ENCODE data around the gene PRICKLE3. TPM values are rescaled to one million over a fixed set of nuclear protein-coding genes. Genes with fewer than 3 reads are reported as not detected.

The PRICKLE3 gene, protein sequence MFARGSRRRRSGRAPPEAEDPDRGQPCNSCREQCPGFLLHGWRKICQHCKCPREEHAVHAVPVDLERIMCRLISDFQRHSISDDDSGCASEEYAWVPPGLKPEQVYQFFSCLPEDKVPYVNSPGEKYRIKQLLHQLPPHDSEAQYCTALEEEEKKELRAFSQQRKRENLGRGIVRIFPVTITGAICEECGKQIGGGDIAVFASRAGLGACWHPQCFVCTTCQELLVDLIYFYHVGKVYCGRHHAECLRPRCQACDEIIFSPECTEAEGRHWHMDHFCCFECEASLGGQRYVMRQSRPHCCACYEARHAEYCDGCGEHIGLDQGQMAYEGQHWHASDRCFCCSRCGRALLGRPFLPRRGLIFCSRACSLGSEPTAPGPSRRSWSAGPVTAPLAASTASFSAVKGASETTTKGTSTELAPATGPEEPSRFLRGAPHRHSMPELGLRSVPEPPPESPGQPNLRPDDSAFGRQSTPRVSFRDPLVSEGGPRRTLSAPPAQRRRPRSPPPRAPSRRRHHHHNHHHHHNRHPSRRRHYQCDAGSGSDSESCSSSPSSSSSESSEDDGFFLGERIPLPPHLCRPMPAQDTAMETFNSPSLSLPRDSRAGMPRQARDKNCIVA
- total RNA-seq, result 5.8 and 7.2 TPM in 2 replicates

DNA sequence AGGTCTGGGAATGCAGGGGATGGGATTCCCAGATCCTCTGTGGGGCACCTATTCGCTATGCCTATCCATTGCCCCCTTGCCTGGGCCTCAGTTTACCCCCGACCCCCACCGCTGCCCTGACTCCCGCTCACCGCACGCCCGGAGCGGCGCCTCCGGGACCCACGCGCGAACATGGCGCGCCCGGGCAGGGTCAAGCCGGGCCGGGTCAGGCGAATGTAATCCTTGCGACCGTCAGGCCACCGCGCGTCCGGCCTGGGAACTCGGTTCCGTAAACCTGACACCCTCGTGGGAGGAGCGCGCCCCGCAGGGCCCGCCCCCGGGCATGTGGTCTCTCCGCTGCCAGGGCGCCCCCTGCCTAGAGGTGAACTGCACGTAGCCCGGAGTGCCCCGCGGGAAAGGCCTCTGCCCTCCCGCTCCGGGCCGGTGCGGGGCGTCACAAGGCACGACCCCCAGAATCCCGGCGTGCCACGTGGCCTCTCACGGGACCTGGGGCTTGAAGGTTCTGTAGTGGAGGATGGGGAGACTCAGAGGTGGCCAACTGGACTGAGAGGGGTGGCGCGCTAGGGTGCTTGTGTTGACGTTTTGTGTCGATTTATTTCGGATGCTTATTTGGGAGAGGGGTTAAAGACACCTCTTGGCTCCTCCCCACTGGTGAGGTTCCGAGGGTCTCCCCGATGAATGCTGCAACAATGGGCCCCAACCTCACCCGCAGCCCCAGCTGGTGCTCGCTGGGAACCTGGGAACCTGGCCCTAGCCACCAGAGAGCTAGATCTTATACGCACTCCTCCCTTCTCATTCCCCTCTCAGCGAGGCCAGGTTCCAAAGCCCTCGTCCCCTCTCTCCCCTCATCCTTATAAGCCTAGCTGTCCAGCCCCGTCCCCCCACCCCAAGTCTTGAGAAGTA is at the start of gene PRICKLE3:
Gene PRICKLE3 (minus strand): TSS at position 249 of the 903 bp plus-strand sequence. CDS start 76 bp downstream, at position 173.

DNA sequence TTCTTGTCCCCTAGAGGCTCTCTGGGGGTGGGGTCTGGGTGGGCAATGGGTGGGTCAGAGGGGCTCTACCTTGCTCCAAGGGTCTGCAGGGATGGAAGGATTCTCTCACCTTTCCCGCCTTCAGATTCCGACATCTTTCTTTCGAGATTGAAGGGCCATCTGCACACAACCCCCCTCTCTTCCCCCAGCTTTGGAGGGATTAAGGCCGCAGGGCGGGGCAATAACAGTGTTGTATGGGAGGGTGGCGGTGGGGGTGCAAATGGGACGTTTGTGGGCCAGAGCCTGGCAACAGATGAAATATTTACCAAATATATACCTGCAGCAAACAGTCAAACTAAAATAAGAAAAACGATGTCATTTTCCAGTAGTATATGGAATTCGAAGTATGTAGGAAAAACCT is 47.0 kb upstream of the PRICKLE3 start, which contains the start of gene CACNA1F:
Gene CACNA1F (minus strand): TSS at position 165 of the 400 bp plus-strand sequence. CDS start 31 bp downstream, at position 134.

DNA sequence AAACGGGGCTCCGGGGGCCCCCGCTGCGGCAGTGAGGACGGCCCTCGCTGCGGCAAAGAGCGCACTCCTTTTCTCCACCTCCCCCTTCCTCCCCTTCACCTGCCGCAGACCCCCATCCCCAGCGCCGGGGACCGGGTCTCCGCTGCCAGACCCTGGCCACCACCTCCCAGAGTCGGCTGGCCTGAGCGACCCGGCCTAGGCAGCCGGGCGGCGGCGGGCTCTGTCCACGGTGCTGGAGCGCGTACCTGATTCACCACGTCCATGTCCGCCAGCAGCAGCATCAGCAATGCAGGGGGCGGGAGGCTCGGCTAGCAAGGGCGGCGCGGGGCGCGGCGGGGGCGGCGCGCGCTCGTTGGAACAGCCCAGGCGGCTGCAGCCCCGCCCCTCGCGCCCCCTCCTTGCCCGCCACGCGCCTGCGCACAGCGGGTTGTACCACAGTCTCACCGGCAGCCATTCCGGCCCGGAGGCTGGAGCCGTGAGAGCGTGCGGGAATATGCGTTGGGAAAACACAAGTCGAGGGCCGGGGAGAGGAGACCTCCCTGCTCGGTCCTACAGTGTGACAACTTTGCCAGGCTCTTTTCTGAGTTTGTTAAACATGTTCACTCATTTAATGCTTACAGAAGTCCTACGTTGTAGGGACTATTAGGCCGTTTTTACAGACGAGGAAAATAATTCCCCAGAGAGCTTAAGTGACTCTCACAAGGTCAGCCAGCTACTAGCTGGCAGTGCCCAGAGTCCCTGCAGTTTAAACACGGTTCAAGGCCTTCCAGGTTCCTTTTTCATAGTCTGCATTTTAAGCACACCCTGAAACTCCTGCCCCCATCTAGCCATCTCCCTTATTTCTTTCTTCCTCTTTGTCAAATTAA is 14.0 kb upstream of the PRICKLE3 start, which contains the start of gene SYP:
Gene SYP (minus strand): TSS at position 288 of the 866 bp plus-strand sequence. CDS start 7 bp downstream, at position 281.

DNA sequence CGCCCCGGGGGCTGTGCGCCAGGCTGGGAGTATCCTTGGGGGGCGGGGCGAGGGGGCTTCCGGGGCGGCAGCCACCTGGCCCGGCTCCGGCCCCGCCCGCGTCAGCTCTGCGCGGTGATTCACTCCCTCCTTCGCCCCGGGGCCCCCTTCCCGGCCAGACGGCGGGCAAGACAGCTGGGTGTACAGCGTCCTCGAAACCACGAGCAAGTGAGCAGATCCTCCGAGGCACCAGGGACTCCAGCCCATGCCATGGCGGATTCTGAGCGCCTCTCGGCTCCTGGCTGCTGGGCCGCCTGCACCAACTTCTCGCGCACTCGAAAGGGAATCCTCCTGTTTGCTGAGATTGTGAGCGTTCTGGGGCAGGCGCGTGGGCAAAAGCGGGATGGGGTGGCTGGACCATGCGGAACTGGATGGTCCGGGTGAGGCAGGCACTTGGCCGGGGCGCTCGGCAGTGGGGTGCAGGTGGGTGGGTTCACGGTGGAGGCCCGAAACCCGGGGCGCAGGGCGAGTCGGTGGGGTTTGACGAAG is 14.4 kb downstream of the PRICKLE3 start, which contains the start of gene PLP2:
Gene PLP2 (plus strand): TSS at position 147 of the 528 bp plus-strand sequence. CDS start 103 bp downstream, at position 250.

DNA sequence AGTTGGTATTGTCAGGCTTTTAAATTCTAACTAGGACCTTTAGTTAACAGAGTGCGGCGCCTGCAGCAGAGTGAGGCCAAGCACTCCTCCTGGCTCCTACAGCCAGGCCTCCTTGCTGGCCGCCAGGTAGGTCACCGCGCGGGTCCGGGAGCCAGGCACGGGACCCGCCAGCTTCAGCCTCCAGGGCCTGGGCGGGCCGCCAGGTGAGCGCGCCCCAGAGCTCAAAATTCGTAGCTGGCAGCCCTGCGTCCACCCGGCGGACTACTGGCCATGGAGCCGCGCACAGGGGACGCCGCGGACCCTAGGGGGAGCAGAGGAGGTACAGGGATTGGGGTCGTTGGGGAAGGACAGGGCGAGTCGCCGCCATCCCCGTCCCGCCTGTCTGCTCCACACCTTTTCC is 23.6 kb downstream of the PRICKLE3 start, which contains the start of gene MAGIX:
Gene MAGIX (plus strand): TSS at position 139 of the 400 bp plus-strand sequence. CDS start 132 bp downstream, at position 271.

Small RNA genes lying within 50 kb of the gene (small RNA-seq; reads per million reads assigned to genes)
- gene RN7SL262P, result not detected

Other genes starting within 250 kb of the PRICKLE3 start
- 33.1 and 40.2 TPM in 2 replicates for gene OTUD5, start 228.8 kb downstream of the PRICKLE3 start, total RNA-seq
- gene KCND1, start 214.5 kb downstream of the PRICKLE3 start, total RNA-seq, result 0.19 and 0.33 TPM in 2 replicates
- gene GRIPAP1, start 184.1 kb downstream of the PRICKLE3 start, total RNA-seq, result 17.0 and 18.3 TPM in 2 replicates
- 30.4 and 31.7 TPM in 2 replicates for gene TFE3, start 143.0 kb downstream of the PRICKLE3 start, total RNA-seq
- 1.5 and 1.6 TPM in 2 replicates for gene CCDC120, start 127.4 kb downstream of the PRICKLE3 start, total RNA-seq
- 7.3 and 9.8 TPM in 2 replicates for gene PRAF2, start 112.4 kb downstream of the PRICKLE3 start, total RNA-seq
- gene WDR45, start 106.5 kb downstream of the PRICKLE3 start, total RNA-seq, result 24.5 and 36.4 TPM in 2 replicates
- gene GPKOW, start 62.6 kb downstream of the PRICKLE3 start, total RNA-seq, result 18.9 and 22.5 TPM in 2 replicates
- 0.65 and 0.76 TPM in 2 replicates for gene MAGIX, start 23.6 kb downstream of the PRICKLE3 start, total RNA-seq
- 44.4 and 45.8 TPM in 2 replicates for gene PLP2, start 14.5 kb downstream of the PRICKLE3 start, total RNA-seq
- gene SYP, start 13.8 kb upstream of the PRICKLE3 start, total RNA-seq, result under 0.01 and 0.10 TPM in 2 replicates
- under 0.01 TPM in 1 of 2 replicates, not detected in the other for gene CACNA1F, start 47.0 kb upstream of the PRICKLE3 start, total RNA-seq
- 13.9 and 18.6 TPM in 2 replicates for gene CCDC22, start 49.1 kb upstream of the PRICKLE3 start, total RNA-seq
- 0.33 TPM in 1 of 2 replicates, not detected in the other for gene FOXP3, start 78.3 kb upstream of the PRICKLE3 start, total RNA-seq
- 1.3 and 2.1 TPM in 2 replicates for gene PPP1R3F, start 83.4 kb upstream of the PRICKLE3 start, total RNA-seq
- not detected in 2 replicates for gene GAGE10, start 117.3 kb upstream of the PRICKLE3 start, total RNA-seq
- not detected in 2 replicates for gene GAGE12J, start 135.7 kb upstream of the PRICKLE3 start, total RNA-seq
- gene GAGE13, start 145.2 kb upstream of the PRICKLE3 start, total RNA-seq, result not detected in 2 replicates

All from vein endothelial cell (primary cell).